ENCODE measurements around the gene C5orf47.

The C5orf47 gene

DNA sequence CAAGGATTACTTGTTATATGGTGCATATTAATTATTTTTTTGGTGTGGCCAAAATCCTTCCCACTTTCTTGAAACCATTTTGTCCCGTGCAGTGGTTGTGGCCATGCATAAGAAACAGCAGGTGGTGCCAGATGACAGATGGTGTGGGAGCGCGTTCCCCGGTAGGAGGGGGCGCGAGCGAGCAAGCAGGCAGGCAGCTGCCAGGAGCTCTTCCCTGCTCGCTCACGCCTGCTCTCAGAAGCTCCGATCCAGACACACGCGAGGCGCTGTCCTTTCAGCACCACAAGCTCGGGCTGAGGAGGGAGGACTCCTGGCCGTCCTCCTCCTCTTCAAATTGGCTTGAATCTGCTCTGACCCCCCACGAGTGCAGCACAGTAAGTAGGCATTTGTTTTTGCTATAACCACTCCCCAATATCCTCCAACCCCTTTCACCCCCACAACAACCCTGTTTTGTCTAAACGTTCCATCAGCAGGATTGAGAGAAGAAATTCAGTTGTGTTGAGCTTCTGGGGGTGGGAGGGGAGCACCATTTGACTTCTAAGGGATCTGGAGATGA lies 56.6 kb downstream of the C5orf47 start, which contains the start of gene NSG2:
NSG2 (plus strand) TSS at position 237 of the 556 bp plus-strand sequence. CDS start 1,050 bp downstream, outside the sequence.
- DNase-seq: no peak

- DNase-seq: no peak
These were observed 57.6 kb downstream of the C5orf47 start for GRCh38 chr5:174046558-174046957.

GRCh38 chr5:174047472-174048099 lies 58.6 kb downstream of the C5orf47 start:
- DNase-seq: no peak

DNA sequence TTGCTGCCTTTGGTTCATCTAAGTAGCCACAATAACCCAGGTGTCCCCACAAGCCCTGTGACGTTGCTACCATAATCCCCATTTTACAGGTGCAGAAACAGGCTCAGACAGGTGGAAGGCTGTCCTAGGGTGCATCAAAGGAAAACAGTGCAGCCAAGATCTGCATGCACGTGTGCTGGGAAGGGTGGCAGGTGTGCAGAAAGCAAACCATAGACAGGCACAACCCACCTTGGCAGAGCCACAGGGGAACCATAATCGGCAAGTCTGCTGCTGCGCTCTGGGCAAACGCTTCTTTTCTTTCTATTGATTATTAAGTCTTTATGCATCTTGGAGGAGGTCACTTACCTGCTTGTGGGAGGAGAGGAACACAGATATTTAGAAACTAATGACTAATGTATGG lies 63.7 kb downstream of the C5orf47 start:
- no peak for DNase-seq

DNA sequence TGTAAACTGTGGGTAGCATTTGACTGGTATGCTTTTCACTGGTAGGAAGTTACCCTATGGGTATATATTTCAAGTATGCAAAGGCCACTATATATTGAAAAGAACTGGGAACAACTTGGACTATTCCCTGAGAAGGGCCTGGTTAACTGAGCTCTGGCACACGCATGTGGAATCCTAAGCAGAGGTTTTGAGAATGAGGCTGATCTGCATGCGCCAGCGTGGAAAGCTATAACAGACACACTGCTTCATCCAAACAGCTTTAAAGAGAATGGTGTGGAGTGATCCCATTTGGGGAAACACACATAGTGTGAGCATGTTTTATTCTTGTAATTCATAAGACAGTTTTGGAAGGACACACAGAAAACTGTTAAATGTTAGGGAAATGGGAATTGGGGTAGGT lies 64.9 kb downstream of the C5orf47 start:
- DNase-seq: no peak
